Stimulated activated CD4-positive, alpha-beta T cell treated with anti-CD3 and anti-CD28 coated beads, Interleukin-12 subunit alpha, Interleukin-12 subunit beta, amount 100 ng/mL, for 48 hours (primary cell): Measurements from ENCODE around the gene PARVB.
"Not testable (repeated sequence)": the region's sequence is repeated elsewhere in the genome, so short reads cannot be mapped to it uniquely, and the experiment has no call there.

Experiments
- DNase-seq, 3 donors: peaks; one replicate each; pipeline ENCODE4 v3.0.0-alpha.2; 2020; ENCODE audit warnings: low read depth in 2 of 3, low spot score in 1 of 3

Gene PARVB

GRCh38 chr22:43996981-43997265, 27.2 kb upstream of the PARVB start:
- no peak for DNase-seq

- no peak for DNase-seq
Measured at GRCh38 chr22:43998679-43999264, 25.3 kb upstream of the PARVB start.

DNA sequence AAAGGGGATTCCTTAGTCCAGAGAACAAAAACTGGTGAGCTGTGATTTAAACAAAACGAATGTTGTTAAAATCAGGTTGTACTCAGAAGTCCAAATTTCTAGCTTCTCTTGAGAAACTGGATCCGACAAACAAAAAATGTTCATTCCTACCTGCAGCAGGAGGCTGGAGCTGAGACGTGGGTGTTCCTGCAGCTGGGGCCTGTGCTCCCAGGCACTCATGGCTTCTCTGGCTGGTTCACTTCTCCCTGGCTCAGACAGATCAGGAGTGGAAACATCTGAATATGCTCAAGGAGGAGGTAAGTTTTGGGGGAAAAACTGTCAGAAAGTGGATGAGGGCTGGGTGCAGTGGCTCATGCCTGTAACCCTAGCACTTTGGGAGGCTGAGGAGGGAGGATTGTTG, 24.7 kb upstream of the PARVB start:
- no peak for DNase-seq

DNA sequence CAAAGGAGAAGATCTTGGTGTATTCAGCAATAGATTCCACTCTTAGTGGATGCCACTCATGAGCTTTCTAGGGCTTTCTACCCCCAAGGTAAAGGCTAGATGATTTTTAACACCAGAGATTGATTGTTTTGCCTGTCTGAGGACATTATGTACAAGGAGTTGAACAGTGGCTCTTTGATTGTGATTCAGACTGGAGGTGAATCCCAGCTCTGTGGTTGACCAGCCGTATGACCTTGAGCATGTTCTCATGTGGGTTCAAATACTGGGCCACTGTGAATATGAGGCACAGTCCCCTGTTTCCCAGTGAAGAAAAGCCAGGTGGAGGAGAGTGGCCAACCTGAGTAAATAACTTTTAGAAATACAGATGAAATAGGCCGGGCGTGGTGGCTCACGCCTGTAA, 24.0 kb upstream of the PARVB start:
- DNase-seq, result no peak

DNA sequence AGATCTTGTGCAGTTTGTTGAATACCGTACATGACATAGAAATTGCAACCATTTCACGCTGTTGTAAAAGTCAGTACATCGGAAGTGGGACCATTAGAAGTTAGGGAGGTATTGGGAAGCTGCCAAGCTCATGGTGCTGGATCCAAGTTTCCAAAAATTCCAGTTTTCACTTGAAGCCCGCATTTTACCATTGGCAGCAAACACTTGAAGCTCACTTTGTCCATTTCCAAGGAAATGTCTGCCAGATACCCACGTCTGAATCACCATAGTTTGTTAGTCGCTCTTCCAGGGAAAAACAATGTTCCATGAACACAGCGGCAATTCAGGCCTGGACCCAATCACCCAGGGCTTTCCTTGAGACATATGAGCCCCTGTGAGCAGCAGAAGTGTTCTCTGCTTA, 22.6 kb upstream of the PARVB start:
- DNase-seq, result no peak

DNA sequence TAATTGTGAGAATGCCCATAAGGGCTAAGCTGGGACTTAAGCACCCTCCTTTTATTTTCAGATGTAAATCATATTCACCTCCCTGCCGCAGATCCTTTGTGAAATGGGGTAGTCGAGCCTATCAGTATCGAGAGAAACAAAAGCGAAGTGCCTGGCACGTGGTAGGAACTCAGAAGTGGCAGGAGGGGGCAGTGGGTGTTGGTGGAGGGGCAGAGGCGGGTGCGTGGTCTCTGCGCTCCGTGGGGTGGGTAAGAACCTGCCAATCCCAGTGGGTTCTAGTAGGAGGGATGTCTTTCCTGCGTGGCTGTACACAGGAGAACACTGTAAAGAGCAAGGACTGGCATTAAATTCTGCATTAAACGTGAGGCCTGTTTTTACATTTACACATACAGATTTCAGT, 21.8 kb upstream of the PARVB start:
- DNase-seq, result no peak

DNA sequence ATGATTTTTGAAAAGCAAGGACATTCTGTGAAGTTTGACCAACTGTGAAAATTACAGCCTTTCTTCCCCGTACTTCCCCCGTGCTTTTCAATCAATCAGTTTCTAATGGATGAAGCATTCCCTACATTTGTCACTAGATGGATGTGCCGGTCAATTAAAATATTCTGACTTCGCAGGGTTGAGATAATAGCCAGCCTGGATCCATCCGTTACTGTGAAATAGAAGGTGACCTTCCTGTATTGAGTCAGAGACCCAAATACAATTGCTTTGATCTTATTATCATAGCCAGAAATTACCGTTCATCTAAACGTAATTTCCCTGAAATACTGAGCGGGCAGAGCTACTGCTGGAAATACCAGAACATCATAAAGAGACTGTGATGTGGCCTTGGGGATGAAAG, 21.1 kb upstream of the PARVB start:
- DNase-seq, result no peak

DNA sequence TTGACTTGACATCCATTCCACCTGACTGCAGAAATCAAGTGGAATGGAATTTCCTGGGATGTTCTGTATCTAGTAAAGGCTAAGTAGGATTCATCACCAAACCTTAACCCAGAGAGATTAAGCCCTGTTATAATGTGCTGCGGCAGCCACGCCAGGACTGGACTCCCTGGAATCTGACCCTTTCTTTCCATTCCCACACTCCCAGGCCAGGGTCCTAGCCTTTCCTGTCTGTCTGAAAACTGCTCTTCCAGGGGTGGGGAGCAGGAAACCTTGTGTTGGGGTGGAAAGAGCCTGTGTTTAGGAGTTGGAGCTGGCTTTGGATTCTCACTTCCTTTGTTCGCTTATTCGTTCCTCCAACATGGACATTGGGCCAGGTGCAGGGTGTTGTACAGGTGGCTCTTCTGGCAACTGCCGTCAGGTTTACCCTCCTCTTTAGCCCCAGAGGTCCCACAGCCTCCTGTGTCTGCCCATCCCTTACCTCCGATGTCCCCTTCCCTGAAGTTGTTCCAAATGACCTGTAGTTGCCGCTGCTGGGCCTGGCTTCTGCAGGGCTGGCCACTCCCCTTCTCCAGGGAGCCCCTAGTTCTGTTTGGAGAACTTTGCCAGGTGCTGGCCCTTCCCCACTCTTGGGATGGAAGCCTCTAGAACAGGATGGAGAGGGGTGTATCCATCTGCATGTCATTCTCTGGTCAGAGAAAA, 20.5 kb upstream of the PARVB start:
- no peak for DNase-seq

GRCh38 chr22:44004104-44004460, 20.0 kb upstream of the PARVB start:
- DNase-seq, result no peak

DNA sequence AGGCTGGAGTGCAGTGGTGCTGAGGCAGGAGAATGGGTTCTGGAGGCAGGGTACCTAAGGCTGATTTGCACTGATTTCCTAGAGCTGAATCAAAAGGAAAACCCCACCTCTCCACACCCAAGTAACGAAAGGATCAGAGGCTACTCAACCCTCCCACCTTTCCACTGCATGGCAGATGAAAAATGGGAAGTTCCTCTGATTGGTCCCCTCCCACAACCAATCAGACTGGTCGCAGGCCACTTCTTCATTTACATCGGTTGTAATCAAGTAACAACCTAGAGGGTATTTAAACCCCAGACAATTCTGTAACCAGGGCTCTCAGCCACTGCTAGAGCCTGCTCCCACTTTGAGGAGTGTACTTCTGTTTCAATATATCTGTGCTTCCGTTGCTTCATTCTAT, 18.6 kb upstream of the PARVB start:
- no peak for DNase-seq

DNA sequence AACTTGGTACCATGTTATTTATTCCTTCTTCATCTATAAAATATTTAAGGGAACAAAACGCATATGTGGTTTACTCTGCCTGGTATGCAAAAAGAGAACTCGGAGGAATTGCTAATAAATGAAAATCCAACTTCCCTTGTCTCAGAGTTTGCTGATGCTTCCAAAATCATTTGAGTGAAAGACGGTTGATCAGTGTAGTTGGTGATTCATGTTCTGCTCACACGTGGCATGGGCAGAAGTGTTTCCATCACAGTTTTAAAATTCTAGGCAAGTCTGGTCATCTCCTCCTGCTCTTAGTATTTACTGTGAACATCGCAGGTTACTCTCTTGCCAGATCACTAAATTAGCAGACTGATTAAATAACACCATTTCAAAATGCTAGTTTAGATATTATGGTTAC, 11.9 kb upstream of the PARVB start:
- no peak for DNase-seq

GRCh38 chr22:44012591-44012990, 11.5 kb upstream of the PARVB start:
- no peak for DNase-seq

- no peak for DNase-seq
Measured at GRCh38 chr22:44014241-44014640, 9.9 kb upstream of the PARVB start.

- DNase-seq, result not testable (repeated sequence)
Measured at GRCh38 chr22:44016586-44016985, 7.5 kb upstream of the PARVB start.

- DNase-seq, result no peak
Measured at GRCh38 chr22:44018594-44018993, 5.5 kb upstream of the PARVB start.

- no peak for DNase-seq
Measured at GRCh38 chr22:44019416-44019815, 4.7 kb upstream of the PARVB start.

- no peak for DNase-seq
Measured at GRCh38 chr22:44019846-44020245, 4.3 kb upstream of the PARVB start.

- DNase-seq, result no peak
Measured at GRCh38 chr22:44020981-44021380, 3.1 kb upstream of the PARVB start.

- peak in 1 of 3 donors; percentile 26 for DNase-seq
Measured at GRCh38 chr22:44023404-44024287, 456 bp upstream of the PARVB start.

GRCh38 chr22:44025171-44026065, 1.3 kb downstream of the PARVB start:
- DNase-seq, result no peak

GRCh38 chr22:44026066-44026629, 2.0 kb downstream of the PARVB start:
- DNase-seq, result no peak
